Measurements from ENCODE around the gene ZNF691. TPM values are rescaled to one million over a fixed set of nuclear protein-coding genes. Genes with fewer than 3 reads are reported as not detected.

ZNF691 gene
- total and polyA plus RNA-seq, 2 donors (not counting 3 experiments of a cell fraction or from before 2014, with no cell fraction given) = 6.6 to 6.9 TPM

DNA sequence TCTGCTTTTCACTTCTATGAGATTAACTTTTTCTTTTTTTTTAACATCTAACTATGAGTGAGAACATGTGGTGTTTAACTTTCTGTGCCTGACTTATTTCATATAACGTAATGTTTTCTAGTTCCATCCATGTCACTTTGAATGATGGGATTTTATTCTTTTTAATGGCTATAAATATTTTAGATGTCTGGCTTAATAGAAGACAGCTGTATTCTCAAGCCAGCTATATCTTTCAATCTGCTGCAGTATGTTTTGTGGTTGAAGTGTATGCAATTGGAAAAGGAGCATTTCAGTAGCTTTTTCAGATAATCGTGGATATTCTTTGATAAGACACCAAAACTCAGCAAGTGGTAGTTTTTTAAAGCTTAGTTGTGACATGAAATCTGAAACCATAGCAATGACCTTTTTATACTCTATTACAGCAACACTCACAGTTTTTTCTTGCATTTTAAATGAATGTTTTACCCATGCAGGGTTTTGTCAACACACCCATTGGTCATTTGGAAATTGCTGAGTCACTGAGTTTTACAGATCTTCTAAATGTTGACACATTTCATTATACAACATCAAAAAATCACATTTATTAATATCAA is 23.5 kb upstream of the ZNF691 start:
- Histone ChIP-seq H3K9me1 (replicated peaks; ENCODE audit: control insufficient read depth, extremely low read depth, insufficient read depth, low read length) (peaks cover 2% of the 10 kb centered on the region), H4K20me1 (replicated peaks; ENCODE audit: control insufficient read depth, extremely low read depth, insufficient read depth, low read length) (no peaks in the 10 kb centered on the region), H3K4me2 (ENCODE audit: insufficient read depth, low read length) (no peak overlapping the region), H2AFZ (ENCODE audit: low read depth, low read length) (no peak overlapping the region), H3K27ac (ENCODE audit: insufficient read depth, low read depth, low read length) (no peak overlapping the region), H3K9me3 (replicated peaks; ENCODE audit: control insufficient read depth, insufficient read depth, low read length) (no peaks in the 10 kb centered on the region), H3K79me2 (ENCODE audit: control insufficient read depth, insufficient read depth, low read length) (no peaks in the 10 kb centered on the region), H3K27me3 (ENCODE audit: control insufficient read depth in 2 of 2, insufficient read depth in 2 of 2, low read length in 2 of 2) (no peaks in the 10 kb centered on the region), H3K4me3 (replicated peaks in 1 of 3; ENCODE audit: insufficient read depth in 1 of 3, low read depth in 1 of 3, low read length in 3 of 3) (no peak overlapping the region), H3K36me3 (ENCODE audit: control insufficient read depth in 2 of 2, extremely low read depth in 1 of 2, insufficient read depth in 2 of 2, low read length in 2 of 2) (no peaks in the 10 kb centered on the region), H3K4me1 (ENCODE audit: control insufficient read depth, extremely low read depth, insufficient read depth, low read length) (peaks cover under 1% of the 10 kb centered on the region), H3K9ac (replicated peaks; ENCODE audit: extremely low read depth, insufficient read depth, low read length) (no peak overlapping the region)
- dilution Hi-C loops (cut with MboI; ENCODE audit: extremely low pct_ligation_motif_present, low sequenced_read_pairs) = no loop called here
- ChIA-PET CTCF (interaction anchor here (0.8 to 3.4 kb wide), 4 partner anchors 10 to 250 kb away, joined by 3 to 17 read pairs (median 6); partner anchors contain the start of gene ZNF691), POLR2A (no interaction called here)
- TF ChIP-seq EZH2 (IDR thresholded peaks at IDR 0.05; ENCODE audit: borderline replicate concordance, low read depth, low read length, severe bottlenecking) (no peak), JUN (IDR thresholded peaks at IDR 0.05; ENCODE audit: borderline replicate concordance, insufficient read depth, insufficient read length, low read depth) (no peak), FOS (IDR thresholded peaks at IDR 0.05; ENCODE audit: borderline replicate concordance, insufficient read depth, low read length) (no peak), GATA2 (IDR thresholded peaks at IDR 0.05; ENCODE audit: insufficient read depth, insufficient read length, low read depth, low read length) (no peak), POLR2AphosphoS5 (IDR thresholded peaks at IDR 0.05; ENCODE audit: insufficient read depth, low read depth, low read length) (no peak), POLR2A (IDR thresholded peaks at IDR 0.05; ENCODE audit: low read depth, low read length) (no peak), MYC (IDR thresholded peaks at IDR 0.05; ENCODE audit: low read depth, low read length) (no peak)
- TF ChIP-seq, protein P1, sequence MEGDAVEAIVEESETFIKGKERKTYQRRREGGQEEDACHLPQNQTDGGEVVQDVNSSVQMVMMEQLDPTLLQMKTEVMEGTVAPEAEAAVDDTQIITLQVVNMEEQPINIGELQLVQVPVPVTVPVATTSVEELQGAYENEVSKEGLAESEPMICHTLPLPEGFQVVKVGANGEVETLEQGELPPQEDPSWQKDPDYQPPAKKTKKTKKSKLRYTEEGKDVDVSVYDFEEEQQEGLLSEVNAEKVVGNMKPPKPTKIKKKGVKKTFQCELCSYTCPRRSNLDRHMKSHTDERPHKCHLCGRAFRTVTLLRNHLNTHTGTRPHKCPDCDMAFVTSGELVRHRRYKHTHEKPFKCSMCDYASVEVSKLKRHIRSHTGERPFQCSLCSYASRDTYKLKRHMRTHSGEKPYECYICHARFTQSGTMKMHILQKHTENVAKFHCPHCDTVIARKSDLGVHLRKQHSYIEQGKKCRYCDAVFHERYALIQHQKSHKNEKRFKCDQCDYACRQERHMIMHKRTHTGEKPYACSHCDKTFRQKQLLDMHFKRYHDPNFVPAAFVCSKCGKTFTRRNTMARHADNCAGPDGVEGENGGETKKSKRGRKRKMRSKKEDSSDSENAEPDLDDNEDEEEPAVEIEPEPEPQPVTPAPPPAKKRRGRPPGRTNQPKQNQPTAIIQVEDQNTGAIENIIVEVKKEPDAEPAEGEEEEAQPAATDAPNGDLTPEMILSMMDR (IDR thresholded peaks at IDR 0.05; ENCODE audit: extremely low read depth in 1 of 2, insufficient read depth in 1 of 2, low read depth in 1 of 2, low read length in 2 of 2) = no peak
- TF ChIP-seq, protein P2, sequence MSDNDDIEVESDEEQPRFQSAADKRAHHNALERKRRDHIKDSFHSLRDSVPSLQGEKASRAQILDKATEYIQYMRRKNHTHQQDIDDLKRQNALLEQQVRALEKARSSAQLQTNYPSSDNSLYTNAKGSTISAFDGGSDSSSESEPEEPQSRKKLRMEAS (IDR thresholded peaks at IDR 0.05; ENCODE audit: insufficient read depth, insufficient read length) = no peak
- DNase-seq (ENCODE audit: low read depth, low spot score) = no peak
- FAIRE-seq = no peak
- BruUV-seq (replicated peaks) = no TSS peak
- intact Hi-C loops (cut with micrococcal nuclease) = no loop called here

Data from endothelial cell of umbilical vein (primary cell).